ENCODE results near the gene POLE3.
"Not testable (repeated sequence)": the region's sequence is repeated elsewhere in the genome, so short reads cannot be mapped to it uniquely, and the experiment has no call there.

The POLE3 gene

DNA sequence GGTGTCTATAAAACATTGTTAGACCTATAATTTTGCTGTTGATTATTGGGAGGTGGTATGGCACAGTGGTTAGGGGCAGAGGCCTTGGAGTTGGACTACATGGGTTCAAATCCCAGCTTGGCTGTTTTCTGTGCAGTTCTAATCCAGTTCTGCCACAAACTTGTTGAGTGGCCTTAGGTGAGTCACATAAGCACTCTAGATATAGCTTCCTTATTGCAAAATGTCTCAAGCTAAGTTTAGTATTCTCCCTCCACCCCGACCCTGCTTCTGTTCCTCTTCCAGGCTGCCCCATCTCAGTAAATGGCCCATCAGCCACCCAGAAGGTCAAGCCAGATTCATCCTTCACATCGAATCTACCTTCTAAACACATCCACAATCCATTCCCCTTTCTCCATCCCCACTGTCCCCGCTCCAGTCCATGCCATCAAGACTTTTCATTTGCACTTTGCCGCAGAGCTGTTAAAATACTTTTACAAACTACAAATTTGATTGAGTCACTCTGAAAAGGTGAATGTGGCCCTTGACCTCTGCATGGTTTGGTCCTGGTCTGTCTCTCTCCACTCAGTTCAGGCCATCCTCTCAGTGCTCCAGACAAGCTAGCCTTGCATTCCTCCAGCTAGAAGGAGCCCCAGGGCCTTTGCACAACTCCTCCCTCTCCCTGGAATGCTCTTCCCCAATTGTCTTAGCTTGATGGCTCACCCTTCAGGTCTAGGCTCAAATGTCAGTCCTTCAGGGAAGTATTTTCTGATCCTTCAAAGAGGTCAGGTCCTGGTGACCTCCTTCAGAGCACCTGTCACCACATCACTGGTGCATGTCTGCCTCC, 23.7 kb downstream of the POLE3 start:
- H3K27me3 ChIP-seq (ENCODE audit: insufficient read depth, poor library complexity, severe bottlenecking): no peaks in the 10 kb centered on the region
- TF ChIP-seq, protein P1, sequence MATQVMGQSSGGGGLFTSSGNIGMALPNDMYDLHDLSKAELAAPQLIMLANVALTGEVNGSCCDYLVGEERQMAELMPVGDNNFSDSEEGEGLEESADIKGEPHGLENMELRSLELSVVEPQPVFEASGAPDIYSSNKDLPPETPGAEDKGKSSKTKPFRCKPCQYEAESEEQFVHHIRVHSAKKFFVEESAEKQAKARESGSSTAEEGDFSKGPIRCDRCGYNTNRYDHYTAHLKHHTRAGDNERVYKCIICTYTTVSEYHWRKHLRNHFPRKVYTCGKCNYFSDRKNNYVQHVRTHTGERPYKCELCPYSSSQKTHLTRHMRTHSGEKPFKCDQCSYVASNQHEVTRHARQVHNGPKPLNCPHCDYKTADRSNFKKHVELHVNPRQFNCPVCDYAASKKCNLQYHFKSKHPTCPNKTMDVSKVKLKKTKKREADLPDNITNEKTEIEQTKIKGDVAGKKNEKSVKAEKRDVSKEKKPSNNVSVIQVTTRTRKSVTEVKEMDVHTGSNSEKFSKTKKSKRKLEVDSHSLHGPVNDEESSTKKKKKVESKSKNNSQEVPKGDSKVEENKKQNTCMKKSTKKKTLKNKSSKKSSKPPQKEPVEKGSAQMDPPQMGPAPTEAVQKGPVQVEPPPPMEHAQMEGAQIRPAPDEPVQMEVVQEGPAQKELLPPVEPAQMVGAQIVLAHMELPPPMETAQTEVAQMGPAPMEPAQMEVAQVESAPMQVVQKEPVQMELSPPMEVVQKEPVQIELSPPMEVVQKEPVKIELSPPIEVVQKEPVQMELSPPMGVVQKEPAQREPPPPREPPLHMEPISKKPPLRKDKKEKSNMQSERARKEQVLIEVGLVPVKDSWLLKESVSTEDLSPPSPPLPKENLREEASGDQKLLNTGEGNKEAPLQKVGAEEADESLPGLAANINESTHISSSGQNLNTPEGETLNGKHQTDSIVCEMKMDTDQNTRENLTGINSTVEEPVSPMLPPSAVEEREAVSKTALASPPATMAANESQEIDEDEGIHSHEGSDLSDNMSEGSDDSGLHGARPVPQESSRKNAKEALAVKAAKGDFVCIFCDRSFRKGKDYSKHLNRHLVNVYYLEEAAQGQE (IDR thresholded peaks at IDR 0.05; ENCODE audit: insufficient replicate concordance, low read depth): no peak
- TF ChIP-seq GABPA (IDR thresholded peaks at IDR 0.05; ENCODE audit: low read depth) (no peak), POLR2AphosphoS5 (IDR thresholded peaks at IDR 0.05; ENCODE audit: low read depth) (no peak), SPI1 (IDR thresholded peaks at IDR 0.05; ENCODE audit: borderline replicate concordance, low read depth) (no peak)
- TF ChIP-seq, protein P2, sequence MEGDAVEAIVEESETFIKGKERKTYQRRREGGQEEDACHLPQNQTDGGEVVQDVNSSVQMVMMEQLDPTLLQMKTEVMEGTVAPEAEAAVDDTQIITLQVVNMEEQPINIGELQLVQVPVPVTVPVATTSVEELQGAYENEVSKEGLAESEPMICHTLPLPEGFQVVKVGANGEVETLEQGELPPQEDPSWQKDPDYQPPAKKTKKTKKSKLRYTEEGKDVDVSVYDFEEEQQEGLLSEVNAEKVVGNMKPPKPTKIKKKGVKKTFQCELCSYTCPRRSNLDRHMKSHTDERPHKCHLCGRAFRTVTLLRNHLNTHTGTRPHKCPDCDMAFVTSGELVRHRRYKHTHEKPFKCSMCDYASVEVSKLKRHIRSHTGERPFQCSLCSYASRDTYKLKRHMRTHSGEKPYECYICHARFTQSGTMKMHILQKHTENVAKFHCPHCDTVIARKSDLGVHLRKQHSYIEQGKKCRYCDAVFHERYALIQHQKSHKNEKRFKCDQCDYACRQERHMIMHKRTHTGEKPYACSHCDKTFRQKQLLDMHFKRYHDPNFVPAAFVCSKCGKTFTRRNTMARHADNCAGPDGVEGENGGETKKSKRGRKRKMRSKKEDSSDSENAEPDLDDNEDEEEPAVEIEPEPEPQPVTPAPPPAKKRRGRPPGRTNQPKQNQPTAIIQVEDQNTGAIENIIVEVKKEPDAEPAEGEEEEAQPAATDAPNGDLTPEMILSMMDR (IDR thresholded peaks at IDR 0.05; ENCODE audit: insufficient read depth, low read length): no peak
- no peak overlapping the region for H3K4me3 ChIP-seq (replicated peaks; ENCODE audit: insufficient read depth, low read length)
- H3K27ac ChIP-seq (replicated peaks): no peak overlapping the region
- DNase-seq (ENCODE audit: low read depth in 1 of 2, low spot score in 1 of 2): no peak

DNA sequence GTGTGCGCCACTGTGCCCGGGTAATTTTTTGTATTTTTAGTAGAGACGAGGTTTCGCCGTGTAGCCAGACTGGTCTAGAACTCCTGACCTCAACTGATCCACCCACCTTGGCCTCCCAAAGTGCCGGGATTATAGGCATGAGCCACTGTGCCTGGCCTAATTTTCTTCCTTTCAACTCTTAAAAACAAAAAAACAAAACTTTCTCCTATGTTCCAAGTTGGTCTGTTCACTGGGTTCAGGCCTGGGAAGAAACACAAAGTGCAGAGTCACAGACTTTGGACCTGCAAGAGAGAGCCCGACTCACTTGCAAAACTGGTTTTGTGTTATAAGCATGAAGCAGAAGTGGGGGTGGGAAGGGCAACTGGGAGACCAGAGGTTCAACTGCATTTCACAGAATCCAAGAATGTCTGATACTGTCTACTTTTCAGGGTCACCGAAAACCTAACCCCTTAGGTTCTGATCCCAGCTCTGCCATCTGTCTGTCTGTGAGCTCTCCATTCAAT, 28.5 kb downstream of the POLE3 start:
- no peaks in the 10 kb centered on the region for H3K27me3 ChIP-seq (ENCODE audit: insufficient read depth, poor library complexity, severe bottlenecking)
- DNase-seq (ENCODE audit: low read depth in 1 of 2, low spot score in 1 of 2): peak in 1 of 2 experiments; percentile 26
- TF ChIP-seq POLR2AphosphoS5 (IDR thresholded peaks at IDR 0.05; ENCODE audit: low read depth) (no peak), SPI1 (IDR thresholded peaks at IDR 0.05; ENCODE audit: borderline replicate concordance, low read depth) (no peak), GABPA (IDR thresholded peaks at IDR 0.05; ENCODE audit: low read depth) (no peak)
- TF ChIP-seq, protein P2 (IDR thresholded peaks at IDR 0.05; ENCODE audit: insufficient read depth, low read length): no peak
- TF ChIP-seq, protein P1 (IDR thresholded peaks at IDR 0.05; ENCODE audit: insufficient replicate concordance, low read depth): no peak
- H3K4me3 ChIP-seq (replicated peaks; ENCODE audit: insufficient read depth, low read length): no peak overlapping the region
- no peak overlapping the region for H3K27ac ChIP-seq (replicated peaks)

DNA sequence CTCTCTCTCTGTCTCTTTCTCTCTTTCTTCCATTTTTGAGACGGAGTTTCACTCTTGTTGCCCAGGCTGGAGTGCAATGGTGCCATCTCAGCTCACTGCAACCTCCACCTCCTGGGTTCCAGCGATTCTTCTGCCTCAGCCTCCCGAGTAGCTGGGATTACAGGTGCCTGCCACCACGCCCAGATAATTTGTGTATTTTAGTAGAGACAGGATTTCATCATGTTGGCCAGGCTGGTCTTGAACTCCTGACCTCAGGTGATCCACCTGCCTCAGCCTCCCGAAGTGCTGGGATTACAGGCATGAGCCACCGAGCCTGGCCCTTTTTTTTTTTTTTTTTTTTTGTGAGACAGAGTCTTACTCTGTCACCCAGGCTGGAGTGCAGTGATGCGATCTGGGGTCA, 29.0 kb downstream of the POLE3 start:
- H3K27ac ChIP-seq (replicated peaks); H3K4me3 ChIP-seq (replicated peaks; ENCODE audit: insufficient read depth, low read length); H3K27me3 ChIP-seq (ENCODE audit: insufficient read depth, poor library complexity, severe bottlenecking); DNase-seq (ENCODE audit: low read depth in 1 of 2, low spot score in 1 of 2): not testable (repeated sequence)

DNA sequence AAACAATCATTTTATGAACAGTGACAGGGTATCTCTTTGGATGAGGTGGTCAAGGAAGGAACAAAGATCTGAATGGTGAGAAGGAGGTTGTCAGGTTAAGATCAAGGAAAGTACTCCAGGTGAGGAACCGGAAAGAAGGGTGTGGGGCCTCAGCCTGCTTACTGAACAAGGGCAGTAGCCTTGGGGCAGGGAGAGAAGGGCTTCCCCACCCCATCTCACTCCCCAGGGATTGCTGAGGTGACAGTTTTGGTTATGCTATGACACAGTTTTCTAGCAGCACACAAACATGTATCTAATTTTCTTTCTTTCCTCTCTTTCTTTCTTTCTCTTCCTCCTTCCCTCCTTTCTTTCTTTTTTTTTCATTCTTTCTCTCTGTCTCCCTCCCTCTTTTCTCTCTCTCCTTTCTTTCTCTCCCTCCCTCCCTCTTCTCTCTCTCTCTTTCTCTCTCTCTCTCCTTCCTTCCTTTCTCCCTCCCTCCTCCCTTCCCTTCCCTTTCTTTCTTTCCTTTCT, 29.6 kb downstream of the POLE3 start:
- Histone ChIP-seq H3K27me3 (ENCODE audit: insufficient read depth, poor library complexity, severe bottlenecking) (no peaks in the 10 kb centered on the region), H3K27ac (replicated peaks) (no peak overlapping the region), H3K4me3 (replicated peaks; ENCODE audit: insufficient read depth, low read length) (no peak overlapping the region)
- DNase-seq (ENCODE audit: low read depth in 1 of 2, low spot score in 1 of 2): no peak
- TF ChIP-seq GABPA (IDR thresholded peaks at IDR 0.05; ENCODE audit: low read depth) (no peak), POLR2AphosphoS5 (IDR thresholded peaks at IDR 0.05; ENCODE audit: low read depth) (no peak), SPI1 (IDR thresholded peaks at IDR 0.05; ENCODE audit: borderline replicate concordance, low read depth) (no peak)
- TF ChIP-seq, protein P1 (IDR thresholded peaks at IDR 0.05; ENCODE audit: insufficient replicate concordance, low read depth): no peak
- TF ChIP-seq, protein P2 (IDR thresholded peaks at IDR 0.05; ENCODE audit: insufficient read depth, low read length): no peak

DNA sequence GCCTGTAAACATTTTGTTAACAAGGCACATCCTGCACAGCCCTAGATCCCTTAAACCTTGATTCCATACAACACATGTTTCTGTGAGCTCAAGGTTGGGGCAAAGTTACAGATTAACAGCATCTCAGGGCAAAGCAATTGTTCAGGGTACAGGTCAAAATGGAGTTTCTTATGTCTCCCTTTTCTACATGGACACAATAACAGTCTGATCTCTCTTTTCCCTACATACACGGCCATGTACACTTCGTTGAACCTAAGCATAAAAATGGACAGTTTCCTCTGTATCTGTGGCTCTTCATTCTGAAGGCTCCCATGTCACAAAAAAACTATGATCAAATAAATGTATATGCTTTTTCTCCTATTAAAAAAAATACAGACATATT, 30.7 kb downstream of the POLE3 start:
- not testable (repeated sequence) for H3K27me3 ChIP-seq (ENCODE audit: insufficient read depth, poor library complexity, severe bottlenecking); H3K4me3 ChIP-seq (replicated peaks; ENCODE audit: insufficient read depth, low read length); DNase-seq (ENCODE audit: low read depth in 1 of 2, low spot score in 1 of 2); H3K27ac ChIP-seq (replicated peaks)

All from HL-60 (cell line).